Measurements from ENCODE around the gene SUN3. TPM values are rescaled to one million over a fixed set of nuclear protein-coding genes. Genes with fewer than 3 reads are reported as not detected.

Gene SUN3
- total RNA-seq, 2 experiments from 2014 or later: 2.9 TPM; not detected in 1

GRCh38 chr7:48009257-48009656 is 19.6 kb downstream of the SUN3 start:
- intact Hi-C loops (cut with micrococcal nuclease; ENCODE audit: unreplicated experiment): no loop called here
- no peak for DNase-seq (ENCODE audit: low spot score)
- Histone ChIP-seq H3K36me3 (ENCODE audit: insufficient read depth, low read length) (no peaks in the 10 kb centered on the region), H2AFZ (ENCODE audit: low read length) (no peak overlapping the region), H4K20me1 (ENCODE audit: insufficient read depth, low read length) (no peaks in the 10 kb centered on the region), H3K4me3 (ENCODE audit: low read depth, low read length, poor library complexity, severe bottlenecking) (no peak overlapping the region), H3K9me2 (ENCODE audit: insufficient read depth, low read length) (no peaks in the 10 kb centered on the region), H3K9me3 (ENCODE audit: low read length) (0 out of 2 replicates have a peak, but pooled peaks cover 4% of the 10 kb centered on the region), H3K79me2 (ENCODE audit: insufficient read depth, low read depth, low read length) (no peaks in the 10 kb centered on the region), H3K4me2 (ENCODE audit: low read length) (no peak overlapping the region), H3K27ac (ENCODE audit: low read depth, low read length, poor library complexity, severe bottlenecking) (no peak overlapping the region), H3K4me1 (ENCODE audit: insufficient read depth, low read length, poor library complexity, severe bottlenecking) (peaks cover 23% of the 10 kb centered on the region)
- ChIA-PET CTCF (ENCODE audit: unreplicated experiment) (no interaction called here), POLR2A (no interaction called here)
- TF ChIP-seq EZH2phosphoT487 (IDR thresholded peaks at IDR 0.05; ENCODE audit: borderline replicate concordance, low read depth, low read length): no peak
- TF ChIP-seq CTCF (conservative IDR thresholded peaks at IDR 0.05; ENCODE audit: low read length): no peak
- BruUV-seq (replicated peaks): no TSS peak

GRCh38 chr7:48006866-48007265 is 22.0 kb downstream of the SUN3 start:
- ChIA-PET POLR2A (interaction anchor here (0.6 to 1.5 kb wide), 5 partner anchors 15 to 524 kb away, joined by 3 to 4 read pairs (median 3); partner anchors contain the start of gene SUN3), CTCF (ENCODE audit: unreplicated experiment) (no interaction called here)
- no peak for DNase-seq (ENCODE audit: low spot score)
- no peak overlapping the region for H3K4me3 ChIP-seq (ENCODE audit: low read depth, low read length, poor library complexity, severe bottlenecking)
- no TSS peak for BruUV-seq (replicated peaks)
- H3K4me2 ChIP-seq (ENCODE audit: low read length): no peak overlapping the region; the same call in 1 of the 2 replicates
- TF ChIP-seq CTCF (conservative IDR thresholded peaks at IDR 0.05; ENCODE audit: low read length): no peak
- TF ChIP-seq EZH2phosphoT487 (IDR thresholded peaks at IDR 0.05; ENCODE audit: borderline replicate concordance, low read depth, low read length): no peak
- peak overlapping the region; percentile 98; the same call in 1 of the 2 replicates for H2AFZ ChIP-seq (ENCODE audit: low read length)
- no peak overlapping the region for H3K27ac ChIP-seq (ENCODE audit: low read depth, low read length, poor library complexity, severe bottlenecking)
- H3K36me3 ChIP-seq (ENCODE audit: insufficient read depth, low read length): no peaks in the 10 kb centered on the region
- peaks cover 33% of the 10 kb centered on the region for H3K4me1 ChIP-seq (ENCODE audit: insufficient read depth, low read length, poor library complexity, severe bottlenecking)
- intact Hi-C loops (cut with micrococcal nuclease; ENCODE audit: unreplicated experiment): no loop called here
- peaks cover 8% of the 10 kb centered on the region; the same call in 1 of the 2 replicates for H3K9me3 ChIP-seq (ENCODE audit: low read length)
- H4K20me1 ChIP-seq (ENCODE audit: insufficient read depth, low read length): no peaks in the 10 kb centered on the region
- no peaks in the 10 kb centered on the region for H3K9me2 ChIP-seq (ENCODE audit: insufficient read depth, low read length)
- no peaks in the 10 kb centered on the region for H3K79me2 ChIP-seq (ENCODE audit: insufficient read depth, low read depth, low read length)

- no TSS peak for BruUV-seq (replicated peaks)
- Histone ChIP-seq H3K4me2 (ENCODE audit: low read length) (peak overlapping the region; percentile 76), H3K27ac (ENCODE audit: low read depth, low read length, poor library complexity, severe bottlenecking) (peak overlapping the region; percentile 81), H4K20me1 (ENCODE audit: insufficient read depth, low read length) (no peaks in the 10 kb centered on the region), H3K9me3 (ENCODE audit: low read length) (peaks cover 8% of the 10 kb centered on the region; the same call in 1 of the 2 replicates), H3K79me2 (ENCODE audit: insufficient read depth, low read depth, low read length) (no peaks in the 10 kb centered on the region), H3K4me3 (ENCODE audit: low read depth, low read length, poor library complexity, severe bottlenecking) (peak overlapping the region; percentile 52), H3K36me3 (ENCODE audit: insufficient read depth, low read length) (no peaks in the 10 kb centered on the region), H2AFZ (ENCODE audit: low read length) (peak overlapping the region; percentile 98), H3K9me2 (ENCODE audit: insufficient read depth, low read length) (no peaks in the 10 kb centered on the region), H3K4me1 (ENCODE audit: insufficient read depth, low read length, poor library complexity, severe bottlenecking) (peaks cover 33% of the 10 kb centered on the region)
- TF ChIP-seq EZH2phosphoT487 (IDR thresholded peaks at IDR 0.05; ENCODE audit: borderline replicate concordance, low read depth, low read length) (no peak), CTCF (conservative IDR thresholded peaks at IDR 0.05; ENCODE audit: low read length) (no peak)
- ChIA-PET POLR2A (interaction anchor here (0.8 to 2.3 kb wide), 9 partner anchors 9 to 92 kb away, joined by 3 to 8 read pairs (median 4); no protein-coding TSS in a partner anchor), CTCF (ENCODE audit: unreplicated experiment) (interaction anchor here (0.7 to 1.0 kb wide), 2 partner anchors 13 to 105 kb away, joined by 3 read pairs; no protein-coding TSS in a partner anchor)
- intact Hi-C loops (cut with micrococcal nuclease; ENCODE audit: unreplicated experiment): loop anchor here (1.0 kb wide), 1 partner anchor 12 kb away; no protein-coding TSS in a partner anchor
- DNase-seq (ENCODE audit: low spot score): peak; percentile 74
Observed at GRCh38 chr7:48004638-48005037, 24.3 kb downstream of the SUN3 start.

Data from OCI-LY7 (cell line).